GM12872 (cell line): ENCODE results near the gene CCDC69.

ENCODE experiments used
- CTCF ChIP-seq: IDR thresholded peaks from 3 replicates; pipeline ENCODE4 v1.5.1; 2011; ENCODE audit warnings: low read depth, mild to moderate bottlenecking, low read length, moderate library complexity; ENCODE audit not compliant: insufficient read depth

The CCDC69 gene

GRCh38 chr5:151154931-151155774 lies 68.7 kb downstream of the CCDC69 start:
- no peak for TF ChIP-seq CTCF

- no peak for TF ChIP-seq CTCF
These were observed 70.1 kb downstream of the CCDC69 start for GRCh38 chr5:151153766-151154272.

- no peak for TF ChIP-seq CTCF
These were observed 70.6 kb downstream of the CCDC69 start for GRCh38 chr5:151153300-151153699.

- no peak for TF ChIP-seq CTCF
These were observed 72.1 kb downstream of the CCDC69 start for GRCh38 chr5:151151793-151152192.

- no peak for TF ChIP-seq CTCF
These were observed 72.6 kb downstream of the CCDC69 start for GRCh38 chr5:151151263-151151660.

- TF ChIP-seq CTCF, result no peak
These were observed 73.2 kb downstream of the CCDC69 start for GRCh38 chr5:151150471-151151262.

GRCh38 chr5:151148583-151148982 lies 75.3 kb downstream of the CCDC69 start:
- TF ChIP-seq CTCF, result no peak
